K562 (cell line): ENCODE results near the gene OR2A14.

Source experiments
- BHLHE40 ChIP-seq: IDR thresholded peaks from 2 replicates; pipeline ENCODE4 v1.6.1; 2011; ENCODE audit warnings: low read length, improper control_type of control experiment
- FOS ChIP-seq: IDR thresholded peaks from 3 replicates; pipeline ENCODE4 v1.6.1; 2011; ENCODE audit not compliant: insufficient read length; ENCODE audit errors: extremely low read depth
- NBN ChIP-seq: fragments of 450-650 bp; IDR thresholded peaks from 2 replicates; pipeline ENCODE4 v1.6.1; 2016; ENCODE audit warnings: low read depth, mild to moderate bottlenecking
- SP1 ChIP-seq: sonication (generic); formaldehyde crosslinking; IDR thresholded peaks from 2 replicates; pipeline ENCODE4 v1.8.1; 2022; ENCODE audit warnings: mild to moderate bottlenecking, missing genetic modification reagents
- ZNF274 ChIP-seq: IDR thresholded peaks from 2 replicates; pipeline ENCODE4 v1.6.1; 2011; ENCODE audit warnings: low read depth, mild to moderate bottlenecking, low read length, moderate library complexity, borderline replicate concordance
- TF ChIP-seq, protein P1 (sequence below), 3 experiments: IDR thresholded peaks in 2 of 3; conservative IDR thresholded peaks in 1 of 3; 2 replicates each; pipeline ENCODE4 v1.5.1; 2011 to 2012; ENCODE audit warnings: low read length in 3 of 3, mild to moderate bottlenecking in 3 of 3, control low read depth in 2 of 3, improper control_type of control experiment in 1 of 3, inconsistent platforms in 1 of 3, low read depth in 1 of 3, mixed read lengths in 1 of 3, moderate library complexity in 1 of 3; ENCODE audit not compliant: insufficient read depth in 2 of 3

DNA sequence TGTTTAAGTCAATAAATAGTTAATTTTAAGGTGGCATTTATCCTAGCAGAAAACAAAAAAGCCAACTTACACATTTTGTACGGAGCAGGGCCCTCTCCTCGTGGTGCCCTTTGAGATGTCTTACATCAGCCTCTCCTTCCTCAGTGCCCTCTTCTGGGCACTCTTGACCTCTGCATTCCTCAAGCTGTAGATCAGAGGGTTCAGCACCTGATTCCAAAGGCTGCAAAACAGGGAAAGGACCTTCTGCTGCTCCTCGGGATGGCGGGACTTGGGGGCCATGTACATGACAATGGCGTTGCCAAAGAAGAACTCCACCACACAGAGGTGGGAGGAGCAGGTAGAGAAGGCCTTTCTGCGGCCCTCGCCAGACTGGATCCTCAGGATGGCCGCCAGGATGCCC is 4.6 kb upstream of the OR2A14 start:
- TF ChIP-seq BHLHE40 (no peak), ZNF274 (no peak), SP1 (no peak), FOS (no peak), NBN (no peak)
- TF ChIP-seq, protein P1, sequence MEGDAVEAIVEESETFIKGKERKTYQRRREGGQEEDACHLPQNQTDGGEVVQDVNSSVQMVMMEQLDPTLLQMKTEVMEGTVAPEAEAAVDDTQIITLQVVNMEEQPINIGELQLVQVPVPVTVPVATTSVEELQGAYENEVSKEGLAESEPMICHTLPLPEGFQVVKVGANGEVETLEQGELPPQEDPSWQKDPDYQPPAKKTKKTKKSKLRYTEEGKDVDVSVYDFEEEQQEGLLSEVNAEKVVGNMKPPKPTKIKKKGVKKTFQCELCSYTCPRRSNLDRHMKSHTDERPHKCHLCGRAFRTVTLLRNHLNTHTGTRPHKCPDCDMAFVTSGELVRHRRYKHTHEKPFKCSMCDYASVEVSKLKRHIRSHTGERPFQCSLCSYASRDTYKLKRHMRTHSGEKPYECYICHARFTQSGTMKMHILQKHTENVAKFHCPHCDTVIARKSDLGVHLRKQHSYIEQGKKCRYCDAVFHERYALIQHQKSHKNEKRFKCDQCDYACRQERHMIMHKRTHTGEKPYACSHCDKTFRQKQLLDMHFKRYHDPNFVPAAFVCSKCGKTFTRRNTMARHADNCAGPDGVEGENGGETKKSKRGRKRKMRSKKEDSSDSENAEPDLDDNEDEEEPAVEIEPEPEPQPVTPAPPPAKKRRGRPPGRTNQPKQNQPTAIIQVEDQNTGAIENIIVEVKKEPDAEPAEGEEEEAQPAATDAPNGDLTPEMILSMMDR (IDR thresholded peaks at IDR 0.05 in 2 of 3, conservative IDR thresholded peaks at IDR 0.05 in 1 of 3; ENCODE audit: insufficient read depth in 2 of 3, low read depth in 1 of 3, low read length in 3 of 3), result no peak
